UCSD-AML1 (cell line): ENCODE data around the gene HS2ST1.
"Not testable (repeated sequence)": the region's sequence is repeated elsewhere in the genome, so short reads cannot be mapped to it uniquely, and the experiment has no call there.

Experiments
- DNase-seq: peaks from one replicate; lab custom pipeline; 2025; ENCODE audit not compliant: unreplicated experiment; lab: John Stamatoyannopoulos, UW

The HS2ST1 gene

GRCh38 chr1:86924324-86924960 lies 10.0 kb downstream of the HS2ST1 start:
- no peak for DNase-seq

DNA sequence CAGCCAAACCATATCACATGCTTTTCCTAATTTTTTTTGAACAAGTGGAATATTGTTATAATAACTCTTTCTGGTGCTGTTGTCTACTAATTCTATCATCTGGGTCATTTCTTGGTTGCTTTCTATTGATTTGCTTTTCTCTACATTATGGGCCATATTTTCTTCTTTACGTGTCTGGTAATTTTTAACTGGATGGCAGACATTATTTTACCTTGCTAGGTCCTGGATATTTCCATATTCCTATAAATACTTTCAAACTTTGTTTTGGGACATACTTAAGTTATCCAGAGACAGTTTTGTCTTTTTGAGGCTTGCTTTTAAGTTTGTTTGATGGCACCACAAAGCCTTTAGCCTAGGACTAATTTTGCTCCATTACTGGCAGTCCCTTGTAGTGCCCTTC lies 11.3 kb downstream of the HS2ST1 start:
- DNase-seq, result no peak

DNA sequence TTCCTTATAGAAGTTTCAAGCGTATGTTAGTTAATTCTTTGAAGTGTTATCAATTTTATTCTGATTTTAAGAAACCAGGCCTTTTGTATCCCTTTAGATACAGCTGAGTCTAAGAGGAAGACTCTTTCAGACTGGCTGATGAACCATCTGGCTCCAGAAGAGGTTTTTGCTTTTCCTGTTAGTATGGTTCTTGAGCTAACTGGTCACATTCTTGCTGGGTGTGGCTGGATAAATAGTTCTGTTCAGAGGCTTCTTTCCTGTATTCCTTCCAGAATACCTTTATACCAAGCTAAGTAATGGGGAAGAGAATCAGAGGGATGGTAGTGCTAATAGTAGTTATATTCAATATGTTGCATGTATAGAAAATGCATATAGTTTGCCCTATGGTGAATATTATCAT lies 12.4 kb downstream of the HS2ST1 start:
- no peak for DNase-seq

DNA sequence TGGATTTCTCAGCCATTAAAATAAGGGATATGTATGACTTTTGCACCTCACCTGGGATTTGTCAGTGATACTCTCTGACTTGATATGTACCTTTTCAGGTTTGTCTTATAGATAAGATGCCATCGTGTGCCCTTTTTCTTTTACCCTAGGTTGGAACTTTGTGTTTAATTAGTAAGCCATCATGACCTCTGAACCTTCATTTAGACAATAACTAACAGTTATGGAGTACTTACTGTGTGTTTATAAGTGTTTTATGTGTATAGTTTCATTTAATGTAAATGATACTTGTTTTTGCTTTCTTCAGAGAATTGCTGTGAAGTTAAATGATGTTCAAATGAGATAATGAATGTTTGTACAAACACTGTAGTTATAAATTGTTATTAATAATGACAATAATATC lies 14.4 kb downstream of the HS2ST1 start:
- DNase-seq, result no peak

DNA sequence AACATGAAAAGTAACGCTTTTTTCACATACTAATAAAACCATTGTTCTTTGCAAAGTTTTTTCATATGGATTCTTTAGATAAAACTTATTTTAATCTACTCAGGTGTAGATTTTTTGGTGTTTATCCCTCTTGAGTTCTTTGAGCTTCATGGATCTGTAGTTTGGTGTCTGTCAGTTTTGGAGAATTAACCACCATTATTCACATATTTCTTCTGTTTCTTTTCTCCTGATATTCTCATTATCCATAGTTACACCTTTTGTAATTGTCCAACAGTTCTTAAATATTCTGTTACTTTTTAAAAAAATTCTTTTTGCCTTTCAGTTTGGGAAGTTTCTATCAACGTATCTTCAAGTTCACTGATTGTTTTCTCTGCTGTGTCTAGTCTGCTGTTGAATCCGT lies 18.6 kb downstream of the HS2ST1 start:
- no peak for DNase-seq

DNA sequence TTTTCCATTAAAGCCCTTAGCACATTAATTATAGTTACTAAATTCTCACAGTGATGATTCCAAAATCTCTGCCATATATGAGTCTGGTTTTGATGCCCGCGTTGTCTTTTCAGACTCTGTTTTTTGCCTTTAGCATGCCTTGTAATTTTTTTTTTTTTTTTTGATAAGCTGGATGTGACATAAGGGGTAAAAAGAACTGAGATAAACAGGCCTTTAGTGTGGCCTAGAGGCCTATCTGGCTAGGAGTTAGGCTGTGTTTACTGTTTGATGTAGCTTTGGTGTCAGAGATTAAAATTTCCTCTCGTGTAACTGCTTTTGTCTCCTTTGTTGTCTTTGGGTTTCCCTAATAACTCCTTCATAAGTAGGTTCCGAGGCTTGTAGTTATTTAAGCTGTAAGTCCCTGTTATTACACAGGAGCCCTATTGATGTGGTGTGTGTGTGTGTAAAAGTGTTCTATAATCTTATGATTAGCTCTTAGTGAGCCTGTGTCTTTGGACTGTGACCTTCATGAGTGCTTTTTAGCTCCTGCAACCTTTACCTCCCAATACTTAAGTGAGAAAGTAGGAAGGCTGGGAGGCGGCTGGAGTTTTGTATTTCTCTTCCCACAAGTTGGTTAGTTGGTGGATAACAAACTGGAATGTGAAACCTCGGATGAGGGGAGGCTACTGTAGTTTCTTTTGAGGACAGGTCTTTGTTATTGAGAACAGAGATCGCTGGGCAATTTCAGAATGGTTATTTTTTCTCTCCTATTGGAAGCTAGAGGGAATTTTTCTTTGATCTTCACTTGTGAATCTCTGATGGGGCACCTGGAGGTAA lies 19.3 kb downstream of the HS2ST1 start:
- DNase-seq, result no peak

GRCh38 chr1:86938450-86938849 lies 24.0 kb downstream of the HS2ST1 start:
- DNase-seq, result no peak

DNA sequence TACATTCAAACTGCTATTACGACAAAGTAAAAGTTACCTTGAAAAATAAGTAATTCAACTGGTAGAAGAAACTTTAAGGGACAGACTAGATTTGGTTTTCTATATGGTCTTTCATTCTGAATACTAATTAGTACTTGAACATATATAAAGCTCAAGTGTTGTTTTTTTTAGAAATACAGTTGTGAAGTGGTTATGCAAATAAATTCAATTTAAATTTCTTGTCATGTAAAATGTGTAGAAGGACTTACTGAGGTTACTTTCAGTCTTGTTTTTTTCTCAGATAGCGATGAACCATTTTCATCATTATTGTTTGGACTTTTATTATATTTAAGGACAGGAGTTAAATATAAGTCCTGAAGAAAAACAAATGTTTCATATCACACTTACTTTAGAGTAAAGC lies 24.4 kb downstream of the HS2ST1 start:
- DNase-seq, result no peak

DNA sequence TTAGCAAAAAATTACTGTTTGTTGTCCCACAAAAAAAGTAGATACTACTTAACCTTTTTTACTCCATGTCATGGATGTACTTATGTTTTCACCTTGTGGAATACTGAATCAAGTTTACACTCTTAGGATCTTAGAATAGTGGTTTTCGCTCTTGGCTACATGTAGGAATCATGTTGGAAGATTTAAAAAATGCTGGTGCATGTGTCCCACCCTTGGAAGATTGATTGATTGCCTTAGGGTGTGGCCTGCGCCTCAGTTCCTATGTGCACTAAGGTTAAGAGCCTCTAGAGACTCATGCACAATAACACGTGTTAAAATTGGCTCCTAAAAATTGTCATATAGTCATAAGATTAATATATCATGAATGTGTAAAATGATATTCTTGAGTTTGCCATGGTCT lies 25.0 kb downstream of the HS2ST1 start:
- DNase-seq, result no peak

DNA sequence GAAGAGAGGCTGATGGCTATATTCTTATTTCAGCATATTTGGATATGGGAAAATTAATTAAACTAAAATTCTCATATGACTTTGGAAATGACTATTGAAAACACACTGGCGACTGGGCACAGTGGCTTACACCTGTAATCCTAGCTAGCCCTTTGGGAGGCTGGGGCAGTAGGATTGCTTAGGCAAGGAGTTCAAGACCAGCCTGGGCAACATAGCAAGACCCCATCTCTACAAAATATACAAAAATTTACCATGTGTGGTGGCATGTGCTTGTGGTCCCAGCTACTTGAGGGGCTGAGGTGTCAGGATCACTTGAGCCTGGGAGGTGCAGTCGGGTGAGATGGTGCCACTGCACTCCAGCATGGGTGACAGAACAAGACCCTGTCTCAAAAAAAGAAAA lies 26.2 kb downstream of the HS2ST1 start:
- no peak for DNase-seq

- DNase-seq, result no peak
These were observed 27.6 kb downstream of the HS2ST1 start for GRCh38 chr1:86942042-86942441.

GRCh38 chr1:86942743-86943142 lies 28.3 kb downstream of the HS2ST1 start:
- DNase-seq, result no peak

DNA sequence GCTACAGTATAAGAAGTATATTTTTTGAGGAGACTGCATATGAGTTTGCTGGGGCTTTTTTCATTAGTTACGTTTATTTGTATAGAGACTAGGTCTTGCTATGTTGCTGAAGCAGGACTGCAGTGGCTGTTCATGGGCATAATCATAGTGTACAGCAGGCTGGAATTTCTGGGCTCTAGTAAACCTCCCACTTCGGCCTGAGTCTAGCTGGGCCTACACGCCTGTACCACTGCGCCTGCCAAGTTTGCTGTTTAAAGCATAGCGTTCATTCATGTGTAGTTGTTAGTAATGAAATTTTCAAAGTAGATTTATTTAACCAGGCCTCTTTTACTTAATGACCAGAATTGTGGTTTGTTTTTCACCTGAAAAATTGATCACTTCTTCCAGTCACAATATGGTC lies 33.8 kb downstream of the HS2ST1 start:
- DNase-seq, result no peak

DNA sequence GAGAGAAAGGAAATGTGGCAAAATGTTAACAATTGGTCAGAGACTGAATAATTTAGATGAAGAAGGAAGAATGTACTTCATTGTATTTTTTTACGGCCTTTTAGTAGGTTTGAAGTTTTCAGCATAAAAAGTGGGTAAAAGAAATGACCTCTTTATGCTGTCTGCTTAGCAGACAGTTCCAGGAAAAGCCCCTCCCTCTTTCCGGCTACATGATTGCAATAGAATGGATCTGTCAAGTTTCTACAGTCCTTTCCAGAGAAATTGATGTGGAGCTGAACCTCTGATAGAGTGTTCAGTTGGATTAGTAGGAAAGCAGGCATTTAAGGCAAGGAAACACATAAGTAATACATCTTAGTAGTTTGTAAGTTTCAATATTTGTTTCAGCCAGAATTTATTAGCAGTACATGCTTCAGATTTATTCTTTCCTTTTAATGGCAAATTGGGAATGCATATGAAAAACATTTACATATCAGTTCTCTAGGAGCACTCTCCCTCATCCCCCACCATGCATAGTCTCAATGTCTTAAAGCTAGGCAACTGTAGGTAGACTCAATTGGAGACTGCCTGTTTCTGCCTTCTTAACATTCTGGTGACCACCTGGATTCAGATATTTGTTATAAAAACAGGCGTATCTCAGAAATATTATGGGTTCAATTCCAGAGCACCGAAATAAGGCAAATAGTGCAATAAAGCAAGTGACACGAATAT lies 36.4 kb downstream of the HS2ST1 start:
- no peak for DNase-seq

GRCh38 chr1:86951430-86951829 lies 37.0 kb downstream of the HS2ST1 start:
- DNase-seq, result no peak

DNA sequence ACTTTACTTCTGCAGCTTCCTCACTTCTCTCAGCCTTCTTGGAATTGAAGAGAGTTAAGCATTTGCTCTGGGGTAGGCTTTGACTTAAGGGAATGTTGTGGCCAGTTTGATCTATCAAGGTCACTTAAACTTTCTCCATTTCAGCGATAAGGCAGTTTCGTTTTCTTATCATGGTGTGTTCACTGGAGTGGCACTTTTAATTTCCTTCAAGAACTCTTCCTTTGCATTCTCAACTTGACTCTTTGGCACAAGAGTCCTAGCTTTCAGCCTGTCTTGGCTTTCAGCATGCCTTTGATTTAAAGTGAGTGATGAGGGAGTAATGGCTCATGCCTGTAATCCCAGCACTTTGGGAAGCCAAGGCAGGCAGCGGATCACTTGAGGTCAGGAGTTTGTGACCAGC lies 38.7 kb downstream of the HS2ST1 start:
- DNase-seq, result no peak

- DNase-seq, result no peak
These were observed 41.2 kb downstream of the HS2ST1 start for GRCh38 chr1:86955678-86956077.

DNA sequence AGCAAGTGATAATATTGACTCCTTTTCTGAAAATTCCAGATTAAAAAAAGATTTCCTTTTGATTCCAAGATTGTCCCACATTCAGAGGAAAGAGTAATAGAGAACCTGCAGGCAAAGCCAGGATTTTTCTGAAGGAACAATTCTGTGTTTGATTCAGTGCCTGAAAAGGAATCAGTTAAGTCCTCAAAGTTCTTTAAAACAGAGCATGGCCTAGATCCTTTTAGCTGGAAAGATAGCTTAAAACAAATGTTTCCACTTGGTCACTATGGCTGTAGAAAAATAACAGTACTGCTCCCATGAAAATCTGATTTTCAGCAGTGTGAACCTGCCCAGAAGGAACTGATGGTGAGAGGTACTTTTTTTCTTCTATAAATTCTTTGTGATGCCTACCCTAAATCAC lies 41.8 kb downstream of the HS2ST1 start:
- no peak for DNase-seq

GRCh38 chr1:86957221-86957620 lies 42.8 kb downstream of the HS2ST1 start:
- no peak for DNase-seq

GRCh38 chr1:86960548-86960947 lies 46.1 kb downstream of the HS2ST1 start:
- DNase-seq, result no peak

- DNase-seq, result not testable (repeated sequence)
These were observed 49.4 kb downstream of the HS2ST1 start for GRCh38 chr1:86963841-86964240.
